HG03139 (cell line): ENCODE results near the gene MTNR1B.

Source experiments
- ATAC-seq: cut with Tn5 transposase; IDR thresholded peaks from one replicate; pipeline ENCODE4 v1.9.1; 2021; ENCODE audit not compliant: unreplicated experiment

The MTNR1B gene

GRCh38 chr11:92969634-92970347 is at the start of gene MTNR1B:
TSS of gene MTNR1B (plus strand) at chr11:92969651. CDS start at chr11:92969726, 75 bp downstream.
- ATAC-seq = no peak

GRCh38 chr11:92920331-92920730 is 49.1 kb upstream of the MTNR1B start:
- no peak for ATAC-seq

- no peak for ATAC-seq
Observed at GRCh38 chr11:92922731-92923130, 46.7 kb upstream of the MTNR1B start.

GRCh38 chr11:92929246-92929645 is 40.2 kb upstream of the MTNR1B start:
- no peak for ATAC-seq

GRCh38 chr11:92929653-92930052 is 39.8 kb upstream of the MTNR1B start:
- no peak for ATAC-seq

- no peak for ATAC-seq
Observed at GRCh38 chr11:92931746-92932422, 37.6 kb upstream of the MTNR1B start.

GRCh38 chr11:92939305-92939704 is 30.1 kb upstream of the MTNR1B start:
- ATAC-seq = no peak

GRCh38 chr11:92941676-92942571 is 27.5 kb upstream of the MTNR1B start:
- no peak for ATAC-seq

- no peak for ATAC-seq
Observed at GRCh38 chr11:92946707-92947106, 22.7 kb upstream of the MTNR1B start.

GRCh38 chr11:92948116-92948515 is 21.3 kb upstream of the MTNR1B start:
- ATAC-seq = no peak

GRCh38 chr11:92954003-92954402 is 15.4 kb upstream of the MTNR1B start:
- no peak for ATAC-seq

- no peak for ATAC-seq
Observed at GRCh38 chr11:92955860-92956259, 13.6 kb upstream of the MTNR1B start.

GRCh38 chr11:92960886-92961285 is 8.6 kb upstream of the MTNR1B start:
- no peak for ATAC-seq

GRCh38 chr11:92962446-92962845 is 7.0 kb upstream of the MTNR1B start:
- no peak for ATAC-seq

GRCh38 chr11:92964471-92964870 is 5.0 kb upstream of the MTNR1B start:
- no peak for ATAC-seq

- ATAC-seq = no peak
Observed at GRCh38 chr11:92965196-92965595, 4.3 kb upstream of the MTNR1B start.

- ATAC-seq = no peak
Observed at GRCh38 chr11:92967178-92967577, 2.3 kb upstream of the MTNR1B start.

GRCh38 chr11:92967867-92968266 is 1.6 kb upstream of the MTNR1B start:
- no peak for ATAC-seq

GRCh38 chr11:92969293-92969633 is 188 bp upstream of the MTNR1B start:
- ATAC-seq = no peak

GRCh38 chr11:92972248-92972647 is 2.8 kb downstream of the MTNR1B start:
- no peak for ATAC-seq

GRCh38 chr11:92975285-92975684 is 5.8 kb downstream of the MTNR1B start:
- no peak for ATAC-seq

GRCh38 chr11:92976681-92977080 is 7.2 kb downstream of the MTNR1B start:
- ATAC-seq = no peak
